H9 (cell line): Measurements from ENCODE around the gene LOXL1. TPM values are rescaled to one million over a fixed set of nuclear protein-coding genes. Genes with fewer than 3 reads are reported as not detected.

Experiments
- DNase-seq: peaks from one replicate; pipeline ENCODE4 v3.0.0-alpha.2; 2017
- H2AFZ ChIP-seq: one replicate; pipeline ENCODE4 v1.6.1; 2013; ENCODE audit warnings: mild to moderate bottlenecking, low read length, control low read depth, moderate library complexity
- H2AK5ac ChIP-seq: 2 replicates; pipeline ENCODE4 v1.6.1; 2013; ENCODE audit warnings: low read length, control low read depth, mixed read lengths; ENCODE audit not compliant: insufficient read length
- H2BK120ac ChIP-seq: one replicate; pipeline ENCODE4 v1.6.1; 2013; ENCODE audit warnings: low read depth, mild to moderate bottlenecking, low read length, control low read depth, inconsistent platforms; ENCODE audit not compliant: poor library complexity, severe bottlenecking
- H2BK12ac ChIP-seq: 2 replicates; pipeline ENCODE4 v1.6.1; 2013; ENCODE audit warnings: low read length, control low read depth, mixed read lengths, low read depth; ENCODE audit not compliant: insufficient read length
- H2BK15ac ChIP-seq: 2 replicates; pipeline ENCODE4 v1.6.1; 2013; ENCODE audit warnings: low read depth, low read length, control low read depth
- H2BK20ac ChIP-seq: one replicate; pipeline ENCODE4 v1.6.1; 2013; ENCODE audit warnings: low read depth, mild to moderate bottlenecking, low read length, control low read depth, inconsistent platforms; ENCODE audit not compliant: poor library complexity, severe bottlenecking
- H2BK5ac ChIP-seq: 2 replicates; pipeline ENCODE4 v1.6.1; 2013; ENCODE audit warnings: low read length, control low read depth, mixed read lengths; ENCODE audit not compliant: insufficient read length
- H3K14ac ChIP-seq: 2 replicates; pipeline ENCODE4 v1.6.1; 2013; ENCODE audit warnings: low read length, control low read depth; ENCODE audit not compliant: insufficient read depth
- H3K18ac ChIP-seq: 2 replicates; pipeline ENCODE4 v1.6.1; 2013; ENCODE audit warnings: low read depth, mild to moderate bottlenecking, mixed read lengths, low read length, control low read depth; ENCODE audit not compliant: insufficient read length
- H3K23ac ChIP-seq: 2 replicates; pipeline ENCODE4 v1.6.1; 2013; ENCODE audit warnings: low read length, control low read depth, mixed read lengths, low read depth; ENCODE audit not compliant: insufficient read length
- H3K23me2 ChIP-seq: 2 replicates; pipeline ENCODE4 v1.6.1; 2013; ENCODE audit warnings: low read depth, mild to moderate bottlenecking, mixed read lengths, low read length, control low read depth; ENCODE audit not compliant: insufficient read length, poor library complexity, severe bottlenecking
- H3K27ac ChIP-seq: 2 replicates; pipeline ENCODE4 v1.5.1; 2013; ENCODE audit warnings: low read length, control low read depth, mixed read lengths, low read depth; ENCODE audit not compliant: insufficient read length
- H3K27me3 ChIP-seq: 2 replicates; pipeline ENCODE4 v1.6.1; 2013; ENCODE audit warnings: low read length, control low read depth, inconsistent platforms; ENCODE audit not compliant: insufficient read depth
- H3K4ac ChIP-seq: 2 replicates; pipeline ENCODE4 v1.6.1; 2013; ENCODE audit warnings: low read depth, mild to moderate bottlenecking, control low read depth, inconsistent platforms, low read length, moderate library complexity
- H3K4me1 ChIP-seq: 2 replicates; pipeline ENCODE4 v1.6.1; 2013; ENCODE audit warnings: low read length, control low read depth, inconsistent platforms; ENCODE audit not compliant: insufficient read depth
- H3K4me2 ChIP-seq: 2 replicates; pipeline ENCODE4 v1.6.1; 2013; ENCODE audit warnings: low read length, control low read depth, mixed read lengths; ENCODE audit not compliant: insufficient read length, insufficient read depth
- H3K56ac ChIP-seq: 2 replicates; pipeline ENCODE4 v1.6.1; 2013; ENCODE audit warnings: low read depth, mild to moderate bottlenecking, mixed read lengths, low read length, control low read depth; ENCODE audit not compliant: insufficient read length
- H3K79me1 ChIP-seq: 2 replicates; pipeline ENCODE4 v1.6.1; 2013; ENCODE audit warnings: low read depth, mild to moderate bottlenecking, moderate library complexity, low read length, control low read depth, inconsistent platforms; ENCODE audit not compliant: insufficient read depth, poor library complexity, severe bottlenecking
- H3K79me2 ChIP-seq: 2 replicates; pipeline ENCODE4 v1.6.1; 2013; ENCODE audit warnings: low read length, control low read depth, inconsistent platforms; ENCODE audit not compliant: insufficient read depth
- H3K9ac ChIP-seq: 2 replicates; pipeline ENCODE4 v1.6.1; 2013; ENCODE audit warnings: low read length, control low read depth, mixed read lengths; ENCODE audit not compliant: insufficient read length; ENCODE audit errors: extremely low read depth
- H3K9me3 ChIP-seq: one replicate; pipeline ENCODE4 v1.6.1; 2013; ENCODE audit warnings: low read depth, low read length, inconsistent platforms; ENCODE audit not compliant: control insufficient read depth
- H3T11ph ChIP-seq: one replicate; pipeline ENCODE4 v1.6.1; 2013; ENCODE audit warnings: mild to moderate bottlenecking, low read length, control low read depth, inconsistent platforms
- H4K20me1 ChIP-seq: one replicate; pipeline ENCODE4 v1.6.1; 2013; ENCODE audit not compliant: control insufficient read depth, insufficient read length, insufficient read depth
- H4K5ac ChIP-seq: 2 replicates; pipeline ENCODE4 v1.6.1; 2013; ENCODE audit warnings: low read depth, mild to moderate bottlenecking, mixed read lengths, low read length, control low read depth; ENCODE audit not compliant: insufficient read length
- H4K8ac ChIP-seq: replicated peaks from 2 replicates; pipeline ENCODE4 v1.6.1; 2013; ENCODE audit warnings: low read length, control low read depth, mixed read lengths, low read depth; ENCODE audit not compliant: insufficient read length
- H4K91ac ChIP-seq: 2 replicates; pipeline ENCODE4 v1.6.1; 2013; ENCODE audit warnings: low read depth, mild to moderate bottlenecking, moderate library complexity, mixed read lengths, low read length, control low read depth; ENCODE audit not compliant: insufficient read length
- H3K27ac Mint-ChIP-seq, 3 experiments: 2 replicates in 2 of 3; 3 replicates in 1 of 3; pipeline ENCODE4 v1.8.0; 2020 to 2021; ENCODE audit warnings: mixed read lengths in 3 of 3, mild to moderate bottlenecking in 1 of 3, moderate library complexity in 1 of 3
- H3K27me3 Mint-ChIP-seq: 2 replicates; pipeline ENCODE4 v1.8.0; 2021; ENCODE audit warnings: low read depth, mild to moderate bottlenecking, moderate library complexity, mixed read lengths
- H3K36me3 Mint-ChIP-seq, 3 experiments: 2 replicates in 2 of 3; 3 replicates in 1 of 3; pipeline ENCODE4 v1.8.0; 2020 to 2021; ENCODE audit warnings: low read depth in 3 of 3, mixed read lengths in 3 of 3; ENCODE audit not compliant: insufficient read depth in 1 of 3
- H3K4me1 Mint-ChIP-seq, 2 experiments: 2 replicates each; pipeline ENCODE4 v1.8.0; 2020; ENCODE audit warnings: mixed read lengths in 2 of 2
- H3K4me3 Mint-ChIP-seq, 2 experiments: 2 replicates in 1 of 2; 3 replicates in 1 of 2; pipeline ENCODE4 v1.8.0; 2020 to 2021; ENCODE audit warnings: mild to moderate bottlenecking in 2 of 2, mixed read lengths in 2 of 2, moderate library complexity in 1 of 2
- H3K9me3 Mint-ChIP-seq, 2 experiments: 2 replicates in 1 of 2; 3 replicates in 1 of 2; pipeline ENCODE4 v1.8.0; 2020; ENCODE audit warnings: mild to moderate bottlenecking in 2 of 2, mixed read lengths in 2 of 2, moderate library complexity in 1 of 2
- CTCF ChIP-seq: fragments of 200-600 bp; sonication (generic); conservative IDR thresholded peaks from 3 replicates; pipeline ENCODE4 v1.8.0; 2021; ENCODE audit warnings: antibody characterized with exemption, mild to moderate bottlenecking
- WGBS: extraction: QIAGEN DNeasy Blood & Tissue Kit; methylation state at CpG from one replicate; pipeline ENCODE4 v1.1.7; 2013; ENCODE audit warnings: missing lambda C conversion rate, low lambda C conversion rate, mixed read lengths; ENCODE audit not compliant: insufficient read length; ENCODE audit errors: extremely low coverage; 5-methylcytosine and 5-hydroxymethylcytosine counted together
- total RNA-seq: library from RNA; stranded (reverse); gene quantifications from 2 replicates; pipeline ENCODE4 v1.2.1, GENCODE V29; 2021

Gene LOXL1
- total RNA-seq, 1 experiment from 2014 or later: 9.1 TPM

GRCh38 chr15:73946795-73947370 lies 20.6 kb downstream of the LOXL1 start:
- Histone ChIP-seq H2AK5ac (no peak overlapping the region), H3K4me1 (no peaks in the 10 kb centered on the region), H2BK20ac (no peak overlapping the region), H3K9me3 (no peaks in the 10 kb centered on the region), H3K14ac (no peak overlapping the region), H3K23me2 (no peaks in the 10 kb centered on the region), H3K79me1 (no peaks in the 10 kb centered on the region), H3K27me3 (no peaks in the 10 kb centered on the region), H2BK15ac (no peak overlapping the region), H3K4me2 (no peak overlapping the region), H2AFZ (no peak overlapping the region), H2BK12ac (no peak overlapping the region), H4K91ac (no peak overlapping the region), H3K18ac (no peak overlapping the region), H3K27ac (no peak overlapping the region), H3K9ac (no peak overlapping the region), H2BK5ac (no peak overlapping the region), H2BK120ac (no peak overlapping the region), H4K8ac (no peak overlapping the region), H3K23ac (no peak overlapping the region), H3T11ph (no peak overlapping the region), H3K79me2 (no peaks in the 10 kb centered on the region), H4K20me1 (no peaks in the 10 kb centered on the region), H3K4ac (no peak overlapping the region), H4K5ac (no peak overlapping the region), H3K56ac (no peak overlapping the region)
- Mint-ChIP-seq H3K27me3 (peaks cover 12% of the 10 kb centered on the region), H3K36me3 (no peaks in the 10 kb centered on the region; a peak in 1 of 7 replicates), H3K9me3 (no peaks in the 10 kb centered on the region), H3K27ac (peak overlapping the region in 1 of 3 experiments; percentile 34; a peak in 1 of 7 replicates), H3K4me3 (no peak overlapping the region), H3K4me1 (peaks cover 8 to 15% of the 10 kb centered on the region in 2 experiments)
- no peak for DNase-seq
- no peak for TF ChIP-seq CTCF
- WGBS: no CpG with 5 or more reads among the region's 9 CpGs
